ENCODE results near the gene GRIK5. TPM values are rescaled to one million over a fixed set of nuclear protein-coding genes. Genes with fewer than 3 reads are reported as not detected.
A peak's percentile ranks its signal among the peaks of the same experiment; 100 is the strongest.

The GRIK5 gene
- total RNA-seq, 4 donors from 2014 or later = 0.08 to 1.1 (median 0.37) TPM

- Histone ChIP-seq H3K9me3 (no peaks in the 10 kb centered on the region), H3K27me3 (no peaks in the 10 kb centered on the region), H3K36me3 (no peaks in the 10 kb centered on the region), H3K27ac (peak overlapping the region; percentile 82 to 93 (median 86)), H3K4me1 (peaks cover 27 to 72% (median 48%) of the 10 kb centered on the region in 3 donors), H3K4me3 (no peak overlapping the region)
- TF ChIP-seq POLR2A (IDR thresholded peaks at IDR 0.05) (no peak), CTCF (IDR thresholded peaks at IDR 0.05) (no peak)
- DNase-seq = no peak
- intact Hi-C loops (cut with DNase I) = no loop called here
- WGBS, 2 donors = 46 to 65% methylated on average over 4 to 5 of the region's 17 CpGs
Measured at GRCh38 chr19:42053037-42053935, 16.7 kb downstream of the GRIK5 start.

GRCh38 chr19:42052241-42052863 is 17.7 kb downstream of the GRIK5 start:
- DNase-seq = no peak
- H3K36me3 ChIP-seq = no peaks in the 10 kb centered on the region

GRCh38 chr19:42051166-42052115 is 18.6 kb downstream of the GRIK5 start:
- Histone ChIP-seq H3K4me3 (no peak overlapping the region), H3K36me3 (no peaks in the 10 kb centered on the region), H3K9me3 (no peaks in the 10 kb centered on the region), H3K27ac (peak overlapping the region; percentile 82 to 93 (median 86)), H3K27me3 (no peaks in the 10 kb centered on the region), H3K4me1 (peaks cover 27 to 62% (median 40%) of the 10 kb centered on the region in 3 donors)
- TF ChIP-seq POLR2A (IDR thresholded peaks at IDR 0.05) (peak in 1 of 4 donors; percentile 17), CTCF (IDR thresholded peaks at IDR 0.05) (no peak)
- WGBS, 2 donors = 30 to 71% methylated on average over 9 to 12 of the region's 14 CpGs
- intact Hi-C loops (cut with DNase I) = no loop called here
- DNase-seq = no peak

More at GRCh38 chr19:42052241-42052863, 17.7 kb downstream of the GRIK5 start:
- TF ChIP-seq CTCF (IDR thresholded peaks at IDR 0.05) (no peak), POLR2A (IDR thresholded peaks at IDR 0.05) (no peak)
- H3K27ac ChIP-seq = peak overlapping the region; percentile 82 to 93 (median 86)
- H3K27me3 ChIP-seq = no peaks in the 10 kb centered on the region
- H3K4me3 ChIP-seq = no peak overlapping the region
- peaks cover 27 to 63% (median 40%) of the 10 kb centered on the region in 3 donors for H3K4me1 ChIP-seq
- intact Hi-C loops (cut with DNase I) = no loop called here
- 58 to 66% methylated on average over 2 to 5 of the region's 10 CpGs for WGBS, 2 donors
- no peaks in the 10 kb centered on the region for H3K9me3 ChIP-seq

GRCh38 chr19:42048992-42049391 is 21.0 kb downstream of the GRIK5 start:
- TF ChIP-seq CTCF (IDR thresholded peaks at IDR 0.05) (no peak), POLR2A (IDR thresholded peaks at IDR 0.05) (no peak)
- H3K27ac ChIP-seq = peak overlapping the region; percentile 70 to 93 (median 84)
- no peaks in the 10 kb centered on the region for H3K27me3 ChIP-seq
- H3K9me3 ChIP-seq = no peaks in the 10 kb centered on the region
- 18 to 59% methylated on average over 4 of the region's 4 CpGs for WGBS, 2 donors
- H3K4me3 ChIP-seq = peak overlapping the region in 3 of 4 donors; percentile 15 to 32 (median 16)
- H3K4me1 ChIP-seq = peaks cover 27 to 56% (median 40%) of the 10 kb centered on the region in 3 donors
- no peaks in the 10 kb centered on the region for H3K36me3 ChIP-seq
- intact Hi-C loops (cut with DNase I) = no loop called here
- no peak for DNase-seq

Measured in esophagus squamous epithelium (tissue), 5 donors.